Activated CD8-positive, alpha-beta memory T cell treated with anti-CD3 and anti-CD28 coated beads, Interleukin-2, amount 50 U/mL, for 1 hour (primary cell): Measurements from ENCODE around the gene TERC.

Experiments
- DNase-seq: peaks from one replicate; pipeline ENCODE4 v3.0.0-alpha.2; 2020; ENCODE audit errors: extremely low read depth

Gene TERC

GRCh38 chr3:169764882-169765612, at the start of gene TERC:
TSS of gene TERC (minus strand) at chr3:169765060.
- peak; percentile 89 for DNase-seq

DNA sequence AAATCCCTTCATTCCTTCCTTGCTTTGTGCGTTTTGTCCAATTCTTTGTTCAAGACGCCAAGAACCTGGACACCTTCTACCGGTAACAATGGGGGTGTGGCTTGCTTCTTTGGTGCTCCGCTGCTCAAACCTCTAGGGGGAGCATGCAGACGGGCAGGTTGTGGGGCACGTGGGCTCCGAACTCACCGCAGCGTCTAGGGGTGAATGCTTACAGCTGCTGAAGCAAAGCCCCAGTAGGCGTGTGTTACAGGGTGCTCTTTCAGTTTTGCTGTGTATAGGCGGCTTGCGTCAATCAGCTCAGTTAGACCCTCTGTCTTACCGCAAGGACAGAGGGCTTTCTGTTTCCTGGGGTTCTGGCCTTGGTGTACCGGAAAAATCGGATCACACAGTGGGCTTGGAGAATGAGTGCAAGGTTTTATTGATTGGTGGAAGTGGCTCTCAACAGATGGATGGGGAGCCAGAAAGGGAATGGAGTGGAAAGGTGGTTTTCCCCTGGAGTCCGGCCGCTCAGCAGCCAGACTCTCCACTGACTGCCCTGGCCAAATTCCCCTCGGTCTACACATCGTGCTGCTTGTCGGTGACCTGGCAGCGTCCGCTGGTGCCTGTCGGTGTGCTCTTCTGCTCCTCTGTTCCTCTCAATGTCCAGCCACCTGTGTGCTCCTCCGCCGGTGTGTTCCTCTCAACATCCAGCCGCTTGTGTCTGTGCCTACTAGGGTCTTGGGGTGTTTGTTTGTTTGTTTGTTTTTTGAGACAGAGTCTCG, 49.1 kb upstream of the TERC start:
- DNase-seq, result peak; percentile 61

DNA sequence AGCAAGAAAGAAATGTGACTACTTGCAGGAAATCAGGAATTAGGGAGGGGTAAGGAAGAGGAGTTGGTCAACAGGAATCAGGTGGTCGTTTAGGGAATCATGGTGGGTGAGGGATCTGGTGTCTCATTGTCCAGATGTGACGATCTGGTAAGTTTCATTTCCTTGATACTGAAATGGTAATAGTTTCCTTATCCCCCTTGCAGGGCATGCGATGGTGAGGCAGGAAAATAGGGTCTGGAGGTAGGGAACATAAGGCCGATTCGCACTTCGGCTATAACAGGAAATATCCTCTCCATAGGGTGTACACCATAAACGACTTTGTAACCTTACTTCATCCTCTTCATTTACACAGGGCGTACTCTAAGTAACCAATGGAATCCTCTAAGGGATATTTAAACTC, 48.4 kb upstream of the TERC start:
- DNase-seq, result no peak

DNA sequence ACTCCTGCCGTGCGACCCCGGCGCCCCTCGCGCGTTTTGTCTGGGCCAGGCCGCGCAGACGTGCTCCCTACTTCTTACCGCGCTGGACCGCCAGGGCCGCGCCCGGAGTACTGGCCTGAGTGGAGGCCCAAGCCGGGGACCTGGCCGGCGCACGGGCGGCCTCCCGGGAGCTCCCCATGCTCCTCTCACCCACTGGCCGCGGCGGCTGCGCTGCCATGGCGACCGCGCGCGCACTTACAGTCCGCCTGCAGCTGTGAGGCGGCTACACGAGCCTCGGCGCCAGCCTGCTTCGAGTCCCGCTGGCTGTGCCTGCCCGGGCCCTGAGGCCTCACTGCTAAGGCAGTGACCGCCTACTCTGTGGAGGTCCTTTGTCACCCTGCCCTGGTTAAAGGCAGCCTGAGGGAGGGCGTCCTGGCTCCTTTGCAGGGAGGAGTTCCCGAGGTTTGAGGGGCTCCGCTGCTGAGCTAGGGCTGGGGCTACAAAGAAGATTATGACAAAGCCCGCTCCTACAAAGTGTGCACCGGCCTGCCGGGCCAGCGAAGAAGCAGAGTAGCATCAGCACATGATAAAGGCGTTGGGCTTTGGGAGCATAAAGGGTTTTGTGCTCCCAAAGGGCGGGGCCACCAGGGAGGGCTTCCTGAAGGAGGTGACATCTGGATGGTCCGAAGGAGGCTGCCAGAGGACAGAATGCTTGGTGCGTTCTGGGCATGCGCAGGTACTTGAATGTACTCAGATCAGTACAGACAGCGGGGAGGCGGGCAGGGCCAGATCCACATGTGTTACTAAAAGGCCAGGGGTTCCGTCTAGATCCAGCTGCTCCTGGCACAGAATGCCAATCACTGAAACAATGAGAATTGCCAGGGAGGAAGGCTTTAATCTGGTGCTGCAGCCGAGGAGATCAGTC, 47.7 kb upstream of the TERC start, which contains the start of the genes LRRC34 and LRRIQ4:
TSS of gene LRRC34 (minus strand) at position 573 of the 904 bp plus-strand sequence. CDS start at position 217, 356 bp downstream.
TSS of gene LRRIQ4 (plus strand) at position 539 of the 904 bp plus-strand sequence. CDS start 9,052 bp downstream, outside the sequence.
- DNase-seq, result peak; percentile 39

DNA sequence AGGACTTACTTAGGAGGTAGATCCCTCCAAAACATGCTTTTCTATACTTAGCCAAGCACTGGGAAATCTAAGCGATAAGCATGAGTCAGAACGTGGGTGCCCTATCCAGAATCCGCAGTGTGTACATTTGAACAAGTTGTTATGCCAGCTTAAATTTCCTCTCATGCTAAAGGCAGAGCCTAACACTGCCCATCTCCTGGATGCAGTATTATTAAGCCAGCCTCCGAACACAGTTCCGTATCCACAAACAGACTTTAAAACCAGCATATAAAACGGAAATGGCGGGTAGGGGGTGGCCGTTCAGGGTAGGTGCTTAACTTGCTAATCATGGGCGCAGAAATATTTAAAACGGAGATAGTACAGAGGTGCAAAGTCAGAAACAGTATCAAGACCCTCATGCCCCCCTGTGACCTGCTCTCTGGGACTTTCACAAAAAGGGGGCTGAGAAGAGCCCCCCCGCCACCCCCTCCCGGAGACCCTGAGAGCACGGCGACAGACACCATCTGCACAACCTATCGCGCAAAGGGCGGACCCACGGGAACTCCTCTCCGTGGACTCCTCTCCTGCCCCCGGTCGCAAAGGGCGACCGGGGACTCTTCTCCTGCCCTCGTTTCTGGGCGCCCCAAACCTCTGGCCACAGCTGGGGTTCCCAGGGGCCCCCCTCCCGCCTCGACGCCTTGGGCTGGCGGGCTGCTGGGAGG, 46.9 kb upstream of the TERC start:
- DNase-seq, result no peak

DNA sequence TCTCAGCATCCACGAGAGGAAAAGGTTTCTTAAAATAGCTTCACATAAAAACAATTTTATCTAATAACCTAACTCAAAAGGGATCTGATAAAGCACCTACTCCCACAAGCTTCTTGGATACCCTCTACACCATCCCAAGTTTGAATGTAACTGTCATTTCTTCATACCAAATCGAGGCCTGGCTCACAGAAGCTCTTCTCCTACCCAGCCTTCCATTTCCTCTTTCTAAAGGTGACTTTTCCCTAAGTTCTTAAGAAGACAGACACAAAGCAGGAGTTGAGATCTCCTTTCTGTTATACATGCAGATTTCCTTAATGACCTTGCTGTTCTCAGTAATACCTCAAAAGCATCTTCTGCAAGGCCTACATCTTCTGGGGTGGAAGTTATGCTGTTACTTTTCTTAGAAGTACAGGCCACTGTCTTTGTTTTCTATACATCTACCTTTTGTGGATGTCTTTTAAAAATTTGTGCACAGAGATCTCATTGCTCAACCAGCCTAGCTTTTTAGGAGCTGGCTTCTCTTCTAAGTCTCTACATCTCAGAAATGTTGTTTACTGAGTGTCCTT, 44.5 kb upstream of the TERC start:
- DNase-seq, result no peak

DNA sequence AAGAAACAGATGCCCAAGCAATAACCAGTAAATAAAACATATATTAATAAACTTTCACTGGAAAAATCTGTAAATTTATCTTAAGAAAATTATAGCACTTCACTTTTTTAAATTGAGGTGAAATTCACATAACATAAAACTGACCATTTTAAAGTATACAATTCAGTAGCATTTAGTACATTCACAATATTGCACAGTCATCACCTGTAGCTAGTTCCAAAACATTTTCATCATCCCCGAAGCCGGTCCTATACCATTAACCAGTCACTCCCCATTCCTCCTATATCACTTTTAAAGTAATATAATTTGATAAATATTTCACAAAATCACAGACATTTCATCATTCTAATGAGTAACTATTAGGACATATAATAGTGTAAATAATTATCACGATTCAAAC, 39.8 kb upstream of the TERC start:
- no peak for DNase-seq

GRCh38 chr3:169792359-169792758, 27.5 kb upstream of the TERC start:
- no peak for DNase-seq

- DNase-seq, result no peak
These were observed 26.0 kb upstream of the TERC start for GRCh38 chr3:169790687-169791429.

DNA sequence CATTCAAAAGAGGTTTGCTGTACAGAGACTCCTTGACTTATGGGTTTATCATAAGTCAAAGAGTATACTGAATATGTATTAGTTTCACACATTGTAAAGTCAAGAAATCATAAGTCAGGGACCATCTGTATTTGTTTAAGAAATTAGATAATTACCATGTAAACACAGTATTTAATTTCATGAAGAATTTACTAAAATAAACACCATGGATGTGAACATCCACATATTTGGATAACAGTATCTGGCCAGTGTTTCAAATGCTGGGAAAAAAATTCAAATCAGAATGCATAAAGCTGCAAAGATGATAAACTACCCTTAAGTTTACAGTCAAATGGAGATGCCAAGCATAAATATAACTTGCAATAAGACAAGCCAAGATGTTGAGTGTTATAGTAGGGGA, 25.4 kb upstream of the TERC start:
- DNase-seq, result no peak

DNA sequence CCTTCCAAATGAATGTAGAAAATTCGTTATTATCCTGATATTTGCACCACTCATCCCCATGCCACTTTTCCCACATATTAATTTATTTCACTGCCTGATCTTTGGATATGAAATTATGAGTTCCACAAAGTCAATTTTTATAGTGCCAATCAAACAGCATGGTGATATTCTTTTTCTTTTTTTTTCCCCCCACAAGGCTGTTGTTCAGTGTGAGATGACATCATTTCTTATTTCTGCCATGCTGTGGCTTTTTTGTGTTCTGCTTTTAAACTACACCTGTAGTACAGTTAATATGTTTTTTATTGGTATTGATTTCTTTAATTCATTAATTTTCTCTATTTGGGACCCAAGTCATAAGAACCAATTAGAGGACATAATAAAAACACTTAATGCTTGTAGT, 22.9 kb upstream of the TERC start:
- DNase-seq, result no peak

- DNase-seq, result no peak
These were observed 22.3 kb upstream of the TERC start for GRCh38 chr3:169787120-169787519.

- no peak for DNase-seq
These were observed 16.5 kb upstream of the TERC start for GRCh38 chr3:169781209-169781855.

- DNase-seq, result no peak
These were observed 15.9 kb upstream of the TERC start for GRCh38 chr3:169780742-169781141.

- no peak for DNase-seq
These were observed 13.0 kb upstream of the TERC start for GRCh38 chr3:169777822-169778221.

DNA sequence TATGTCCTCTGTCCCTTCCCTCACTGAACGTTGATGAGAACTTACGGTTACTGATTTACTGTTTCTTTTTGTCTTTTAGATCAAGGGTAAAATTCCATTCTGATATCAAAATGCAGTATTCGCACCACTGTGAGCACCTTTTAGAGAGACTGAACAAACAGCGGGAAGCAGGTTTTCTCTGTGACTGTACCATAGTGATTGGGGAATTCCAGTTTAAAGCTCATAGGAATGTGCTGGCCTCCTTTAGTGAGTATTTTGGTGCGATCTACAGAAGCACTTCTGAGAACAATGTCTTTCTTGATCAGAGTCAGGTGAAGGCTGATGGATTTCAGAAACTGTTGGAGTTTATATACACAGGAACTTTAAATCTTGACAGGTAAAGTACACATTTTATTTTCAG, 9.3 kb upstream of the TERC start:
- DNase-seq, result no peak

DNA sequence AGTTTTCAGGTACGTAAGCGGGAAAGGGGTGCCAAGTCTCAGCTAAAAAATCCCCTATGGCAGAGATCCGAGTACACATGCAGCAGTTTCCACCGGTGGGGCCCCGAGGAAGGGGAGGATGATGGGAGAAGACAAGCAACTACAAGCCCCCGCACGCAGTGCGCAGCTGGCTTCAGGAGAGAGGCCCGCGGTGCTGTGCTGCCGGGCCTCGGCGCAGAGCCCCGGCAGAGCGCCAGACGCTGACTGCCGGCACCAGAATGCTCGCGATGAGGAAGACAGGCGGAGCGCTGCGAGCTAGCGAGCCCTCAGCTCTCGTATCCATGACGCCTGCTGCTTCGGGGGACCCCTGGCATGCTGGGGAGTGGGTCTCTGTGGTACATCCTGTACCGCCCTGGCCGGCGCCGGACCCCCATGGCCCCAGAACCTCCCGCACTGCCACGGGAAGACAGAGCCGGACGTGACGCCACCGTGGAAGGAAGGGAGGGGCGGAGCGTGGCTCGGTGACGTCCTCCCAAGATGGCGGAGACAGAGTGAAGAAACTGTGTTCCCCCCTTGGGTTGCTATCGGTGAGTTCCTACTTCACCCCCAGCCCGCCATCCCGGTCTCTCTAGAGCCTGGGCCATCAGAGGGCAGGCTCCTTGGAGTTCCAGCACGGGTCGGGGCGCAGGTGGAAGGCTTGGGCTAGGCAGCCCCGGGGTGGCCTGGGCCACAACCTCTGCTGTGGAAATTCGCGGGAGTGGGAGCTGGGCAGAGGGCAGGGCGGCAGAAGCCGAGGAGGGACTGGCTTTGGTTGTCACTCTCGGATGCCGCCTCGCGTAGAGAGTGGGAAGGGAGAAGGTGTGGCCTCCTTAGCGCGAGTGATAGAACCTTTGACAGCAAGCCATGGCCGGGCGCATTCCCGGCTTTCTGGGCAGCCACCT, 8.3 kb upstream of the TERC start, which contains the start of gene MYNN:
TSS of gene MYNN (plus strand) at position 500 of the 920 bp plus-strand sequence. CDS start 900 bp downstream, outside the sequence.
- DNase-seq, result peak; percentile 71

- peak; percentile 42 for DNase-seq
These were observed 7.5 kb upstream of the TERC start for GRCh38 chr3:169772305-169772896.
